ENCODE results near the gene ZFYVE28. TPM values are rescaled to one million over a fixed set of nuclear protein-coding genes. Genes with fewer than 3 reads are reported as not detected.

Gene ZFYVE28
- total and polyA plus RNA-seq, 2 donors from 2014 or later: 8.0 to 18.9 TPM

DNA sequence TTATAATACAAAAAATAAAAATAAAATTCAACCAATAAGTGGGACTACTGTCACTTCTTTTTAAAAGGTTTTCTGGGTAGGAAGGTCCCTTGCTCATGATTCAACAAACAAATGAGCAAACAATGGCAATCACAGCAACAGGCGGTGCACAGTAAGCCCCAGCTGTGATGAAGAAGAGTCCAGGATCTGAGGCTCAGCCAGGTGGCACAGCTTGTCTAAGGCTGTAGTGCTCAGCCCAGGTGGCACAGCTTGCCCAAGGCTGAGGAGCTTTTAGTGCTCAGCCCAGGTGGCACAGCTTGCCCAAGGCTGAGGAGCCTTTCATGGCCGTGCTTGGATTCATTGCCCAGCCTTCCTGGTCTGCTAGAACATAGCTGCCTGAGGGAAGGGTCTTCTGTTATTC is 75.0 kb downstream of the ZFYVE28 start:
- H3K4me1 ChIP-seq (ENCODE audit: control insufficient read depth in 2 of 3, insufficient read depth in 2 of 3, low read depth in 1 of 3, low read length in 3 of 3): no peaks in the 10 kb centered on the region
- H3K36me3 ChIP-seq (ENCODE audit: control insufficient read depth in 2 of 3, insufficient read depth in 3 of 3, low read length in 3 of 3): peaks cover 0 to 3% (median 0%) of the 10 kb centered on the region in 3 donors
- no peak for DNase-seq
- no peak for FAIRE-seq
- intact Hi-C loops (cut with DNase I): no loop called here
- TF ChIP-seq, protein P1, sequence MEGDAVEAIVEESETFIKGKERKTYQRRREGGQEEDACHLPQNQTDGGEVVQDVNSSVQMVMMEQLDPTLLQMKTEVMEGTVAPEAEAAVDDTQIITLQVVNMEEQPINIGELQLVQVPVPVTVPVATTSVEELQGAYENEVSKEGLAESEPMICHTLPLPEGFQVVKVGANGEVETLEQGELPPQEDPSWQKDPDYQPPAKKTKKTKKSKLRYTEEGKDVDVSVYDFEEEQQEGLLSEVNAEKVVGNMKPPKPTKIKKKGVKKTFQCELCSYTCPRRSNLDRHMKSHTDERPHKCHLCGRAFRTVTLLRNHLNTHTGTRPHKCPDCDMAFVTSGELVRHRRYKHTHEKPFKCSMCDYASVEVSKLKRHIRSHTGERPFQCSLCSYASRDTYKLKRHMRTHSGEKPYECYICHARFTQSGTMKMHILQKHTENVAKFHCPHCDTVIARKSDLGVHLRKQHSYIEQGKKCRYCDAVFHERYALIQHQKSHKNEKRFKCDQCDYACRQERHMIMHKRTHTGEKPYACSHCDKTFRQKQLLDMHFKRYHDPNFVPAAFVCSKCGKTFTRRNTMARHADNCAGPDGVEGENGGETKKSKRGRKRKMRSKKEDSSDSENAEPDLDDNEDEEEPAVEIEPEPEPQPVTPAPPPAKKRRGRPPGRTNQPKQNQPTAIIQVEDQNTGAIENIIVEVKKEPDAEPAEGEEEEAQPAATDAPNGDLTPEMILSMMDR (IDR thresholded peaks at IDR 0.05; ENCODE audit: borderline replicate concordance, extremely low read depth, insufficient read depth): no peak
- H3K9ac ChIP-seq (ENCODE audit: low read length in 3 of 3): no peak overlapping the region
- H3K27ac ChIP-seq (ENCODE audit: low read depth in 2 of 2, low read length in 2 of 2): no peak overlapping the region
- no peaks in the 10 kb centered on the region for H3K9me3 ChIP-seq (ENCODE audit: control insufficient read depth in 2 of 3, insufficient read depth in 1 of 3, low read length in 3 of 3)
- no peaks in the 10 kb centered on the region for H3K27me3 ChIP-seq (ENCODE audit: control insufficient read depth, insufficient read depth, low read length)
- no peak overlapping the region for H3K4me3 ChIP-seq (ENCODE audit: low read length in 3 of 3)

- Histone ChIP-seq H3K9me3 (ENCODE audit: control insufficient read depth in 2 of 3, insufficient read depth in 1 of 3, low read length in 3 of 3) (no peaks in the 10 kb centered on the region), H3K4me3 (ENCODE audit: low read length in 3 of 3) (no peak overlapping the region), H3K36me3 (ENCODE audit: control insufficient read depth in 2 of 3, insufficient read depth in 3 of 3, low read length in 3 of 3) (peaks cover 0 to 3% (median 0%) of the 10 kb centered on the region in 3 donors), H3K27me3 (ENCODE audit: control insufficient read depth, insufficient read depth, low read length) (no peaks in the 10 kb centered on the region), H3K27ac (ENCODE audit: low read depth in 2 of 2, low read length in 2 of 2) (no peak overlapping the region), H3K4me1 (ENCODE audit: control insufficient read depth in 2 of 3, insufficient read depth in 2 of 3, low read depth in 1 of 3, low read length in 3 of 3) (no peaks in the 10 kb centered on the region), H3K9ac (ENCODE audit: low read length in 3 of 3) (no peak overlapping the region)
- FAIRE-seq: no peak
- TF ChIP-seq, protein P1 (IDR thresholded peaks at IDR 0.05; ENCODE audit: borderline replicate concordance, extremely low read depth, insufficient read depth): no peak
- peak in 1 of 5 donors; percentile 17 for DNase-seq
- intact Hi-C loops (cut with DNase I): no loop called here
Measured at GRCh38 chr4:2341911-2342652, 76.4 kb downstream of the ZFYVE28 start.

GRCh38 chr4:2341261-2341841 is 77.1 kb downstream of the ZFYVE28 start:
- Histone ChIP-seq H3K27ac (ENCODE audit: low read depth in 2 of 2, low read length in 2 of 2) (no peak overlapping the region), H3K9me3 (ENCODE audit: control insufficient read depth in 2 of 3, insufficient read depth in 1 of 3, low read length in 3 of 3) (no peaks in the 10 kb centered on the region), H3K9ac (ENCODE audit: low read length in 3 of 3) (no peak overlapping the region), H3K4me3 (ENCODE audit: low read length in 3 of 3) (no peak overlapping the region), H3K4me1 (ENCODE audit: control insufficient read depth in 2 of 3, insufficient read depth in 2 of 3, low read depth in 1 of 3, low read length in 3 of 3) (no peaks in the 10 kb centered on the region), H3K27me3 (ENCODE audit: control insufficient read depth, insufficient read depth, low read length) (no peaks in the 10 kb centered on the region), H3K36me3 (ENCODE audit: control insufficient read depth in 2 of 3, insufficient read depth in 3 of 3, low read length in 3 of 3) (peaks cover 0 to 3% (median 0%) of the 10 kb centered on the region in 3 donors)
- intact Hi-C loops (cut with DNase I): no loop called here
- DNase-seq: peak in 2 of 5 donors; percentile 9 to 65
- TF ChIP-seq, protein P1 (IDR thresholded peaks at IDR 0.05; ENCODE audit: borderline replicate concordance, extremely low read depth, insufficient read depth): no peak
- no peak for FAIRE-seq
